AG04449 (cell line): ENCODE data around the gene CD59.
A peak's percentile ranks its signal among the peaks of the same experiment; 100 is the strongest.

Experiments
- CTCF ChIA-PET: fragments of 350-600 bp; formaldehyde crosslinking; extraction: SDS; loops from one replicate; lab custom pipeline; 2021; ENCODE audit warnings: antibody characterized with exemption; lab: Yijun Ruan, JAX
- POLR2A ChIA-PET: fragments of 400-600, 350-600 bp; formaldehyde crosslinking; extraction: SDS; loops from one replicate; lab custom pipeline; 2020; ENCODE audit warnings: antibody characterized with exemption, inconsistent platforms; lab: Yijun Ruan, JAX
- DNase-seq: peaks from one replicate; pipeline ENCODE4 v3.0.0-alpha.2; 2010; ENCODE audit warnings: low read depth, low spot score
- H3K4me3 ChIP-seq: 2 replicates; pipeline ENCODE4 v1.5.1; 2011; ENCODE audit warnings: low read depth, mild to moderate bottlenecking, control low read depth, low read length
- CTCF ChIP-seq: IDR thresholded peaks from one replicate; pipeline ENCODE4 v1.5.1; 2011; ENCODE audit warnings: mild to moderate bottlenecking, moderate library complexity, low read length, control low read depth, inconsistent platforms; ENCODE audit not compliant: insufficient read depth; ENCODE audit errors: missing control alignments

CD59 gene

GRCh38 chr11:33736148-33736812 is at the start of gene CD59:
CD59 (minus strand) TSS chr11:33736423; CDS start chr11:33722445, 13,978 bp downstream.
- TF ChIP-seq CTCF = no peak
- CTCF ChIA-PET = interaction anchor here (0.7 to 2.6 kb wide), 10 partner anchors 9 to 194 kb away, joined by 3 to 15 read pairs (median 4); no protein-coding TSS in a partner anchor
- peak; percentile 41 for DNase-seq
- POLR2A ChIA-PET = interaction anchor here (0.7 to 2.5 kb wide), 5 partner anchors 12 to 122 kb away, joined by 3 to 16 read pairs (median 6); partner anchors contain the start of gene C11orf91
- peak within 1 kb of the TSS; percentile 79 for H3K4me3 ChIP-seq

DNA sequence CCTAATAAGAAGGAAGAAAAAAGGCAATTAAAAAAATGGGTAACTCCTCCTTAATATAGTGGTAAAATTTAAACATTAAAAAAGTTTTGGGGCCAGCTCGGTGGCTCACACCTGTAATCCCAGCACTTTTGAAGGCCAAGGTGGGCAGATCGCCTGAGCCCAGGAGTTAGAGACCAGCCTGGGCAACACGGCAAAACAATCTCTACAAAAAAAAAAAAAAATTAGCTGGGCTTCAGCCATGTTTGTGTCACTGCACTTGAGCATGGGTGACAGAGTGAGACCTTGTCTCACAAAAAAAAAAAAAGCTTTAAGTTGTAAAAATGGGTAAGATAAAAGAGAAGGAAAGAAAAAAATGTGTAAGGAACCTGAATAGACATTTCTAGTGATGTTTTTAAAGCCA is 49.4 kb upstream of the CD59 start:
- ChIA-PET POLR2A (no interaction called here), CTCF (interaction anchor here (1.2 to 12.5 kb wide), 3 partner anchors 11 to 29 kb away, joined by 3 to 116 read pairs (median 4); partner anchors contain the start of gene FBXO3)
- no peak for TF ChIP-seq CTCF
- DNase-seq = no peak
- H3K4me3 ChIP-seq = no peak overlapping the region

- H3K4me3 ChIP-seq = no peak overlapping the region
- no peak for DNase-seq
- POLR2A ChIA-PET = no interaction called here
- CTCF ChIA-PET = interaction anchor here (1.2 to 12.5 kb wide), 3 partner anchors 23 to 49 kb away, joined by 5 to 116 read pairs (median 5); no protein-coding TSS in a partner anchor
- TF ChIP-seq CTCF = no peak
Observed at GRCh38 chr11:33779849-33780528, 43.8 kb upstream of the CD59 start.

- ChIA-PET POLR2A (interaction anchor here (0.6 to 0.7 kb wide), 2 partner anchors 15 to 63 kb away, joined by 3 read pairs; no protein-coding TSS in a partner anchor), CTCF (interaction anchor here (1.0 to 12.5 kb wide), 2 partner anchors 29 to 51 kb away, joined by 3 to 116 read pairs; no protein-coding TSS in a partner anchor)
- H3K4me3 ChIP-seq = peak overlapping the region; percentile 21
- TF ChIP-seq CTCF = no peak
- peak; percentile 76 for DNase-seq
Observed at GRCh38 chr11:33778675-33779074, 42.5 kb upstream of the CD59 start.

DNA sequence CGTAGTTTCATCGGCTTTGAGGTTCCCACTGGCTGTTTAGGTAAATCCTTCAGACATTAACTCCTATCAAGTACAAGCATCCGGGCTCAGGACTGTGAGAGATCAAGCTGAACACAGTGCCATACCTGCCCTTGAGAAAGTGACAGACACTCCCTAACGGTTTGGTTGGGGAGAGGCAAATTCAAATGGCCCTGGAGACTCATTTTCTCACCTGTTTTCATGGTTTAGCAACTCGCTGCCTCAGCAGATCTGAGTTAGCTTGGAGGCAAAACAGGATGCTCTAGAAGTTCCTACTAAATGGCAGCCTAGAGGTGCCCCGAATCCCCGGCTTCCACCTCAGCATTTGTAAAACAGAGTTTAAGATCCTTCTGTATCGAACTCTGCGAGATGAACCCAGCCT is 41.7 kb upstream of the CD59 start:
- TF ChIP-seq CTCF = no peak
- CTCF ChIA-PET = interaction anchor here (12.5 kb wide), 1 partner anchor 30 kb away, joined by 116 read pairs; no protein-coding TSS in a partner anchor
- no peak for DNase-seq
- POLR2A ChIA-PET = no interaction called here
- no peak overlapping the region for H3K4me3 ChIP-seq
